ENCODE measurements around the gene PARD3B. TPM values are rescaled to one million over a fixed set of nuclear protein-coding genes. Genes with fewer than 3 reads are reported as not detected.
A peak's percentile ranks its signal among the peaks of the same experiment; 100 is the strongest.

The PARD3B gene
- total and polyA plus RNA-seq, 2 of the 13 experiments (the other 11 are each of a cell fraction or from before 2014, with no cell fraction given) = 0.71 to 2.3 TPM

GRCh38 chr2:204544961-204545860, at the start of gene PARD3B (continued):
- TF ChIP-seq ARID4A (CRISPR knock-in tag; IDR thresholded peaks at IDR 0.05; ENCODE audit: borderline replicate concordance) = peak; percentile 43; the same call in 1 of the 2 replicates
- no peak for TF ChIP-seq U2AF1 (optimal IDR thresholded peaks at IDR 0.05; ENCODE audit: low read depth, low read length)
- peak; percentile 72 for TF ChIP-seq ZNF546 (CRISPR knock-in tag; conservative IDR thresholded peaks at IDR 0.05)
- TF ChIP-seq ZNF556 (CRISPR knock-in tag; IDR thresholded peaks at IDR 0.05; ENCODE audit: borderline replicate concordance) = peak; percentile 3; the same call in 1 of the 2 replicates
- TF ChIP-seq E2F2 (CRISPR knock-in tag; IDR thresholded peaks at IDR 0.05; ENCODE audit: borderline replicate concordance) = no peak
- no peak for TF ChIP-seq ZBTB2 (CRISPR knock-in tag; IDR thresholded peaks at IDR 0.05; ENCODE audit: low read depth)
- TF ChIP-seq ZNF775 (CRISPR knock-in tag; IDR thresholded peaks at IDR 0.05; ENCODE audit: borderline replicate concordance) = no peak
- no peak for TF ChIP-seq LBX2 (CRISPR knock-in tag; IDR thresholded peaks at IDR 0.05; ENCODE audit: borderline replicate concordance)
- no peak for TF ChIP-seq ADNP (CRISPR knock-in tag; IDR thresholded peaks at IDR 0.05)
- TF ChIP-seq ARNT (IDR thresholded peaks at IDR 0.05) = no peak
- TF ChIP-seq ZNF724P (CRISPR knock-in tag; IDR thresholded peaks at IDR 0.05; ENCODE audit: borderline replicate concordance) = no peak
- no peak for TF ChIP-seq ZBTB20 (CRISPR knock-in tag; IDR thresholded peaks at IDR 0.05; ENCODE audit: borderline replicate concordance, low read depth)
- TF ChIP-seq ETS1 (CRISPR knock-in tag; IDR thresholded peaks at IDR 0.05) = no peak
- TF ChIP-seq ZNF124 (CRISPR knock-in tag; IDR thresholded peaks at IDR 0.05) = no peak

Measured in HepG2 (cell line).